Forelimb muscle (tissue), 1 donor: ENCODE results near the gene GABBR2. TPM values are rescaled to one million over a fixed set of nuclear protein-coding genes. Genes with fewer than 3 reads are reported as not detected.
A peak's percentile ranks its signal among the peaks of the same experiment; 100 is the strongest.
"Not testable (repeated sequence)": the region's sequence is repeated elsewhere in the genome, so short reads cannot be mapped to it uniquely, and the experiment has no call there.

ENCODE experiments used
- DNase-seq: peaks from one replicate; pipeline ENCODE4 v3.0.0-alpha.2; 2013; ENCODE audit warnings: low read depth
- polyA plus RNA-seq: library from polyadenylated mRNA; unstranded; fragments of 120-200 nt; gene quantifications from one replicate; pipeline ENCODE4 v1.2.1, GENCODE V29; 2013; ENCODE audit not compliant: insufficient read length

Gene GABBR2
- polyA plus RNA-seq, 1 donor, result 0.82 TPM

DNA sequence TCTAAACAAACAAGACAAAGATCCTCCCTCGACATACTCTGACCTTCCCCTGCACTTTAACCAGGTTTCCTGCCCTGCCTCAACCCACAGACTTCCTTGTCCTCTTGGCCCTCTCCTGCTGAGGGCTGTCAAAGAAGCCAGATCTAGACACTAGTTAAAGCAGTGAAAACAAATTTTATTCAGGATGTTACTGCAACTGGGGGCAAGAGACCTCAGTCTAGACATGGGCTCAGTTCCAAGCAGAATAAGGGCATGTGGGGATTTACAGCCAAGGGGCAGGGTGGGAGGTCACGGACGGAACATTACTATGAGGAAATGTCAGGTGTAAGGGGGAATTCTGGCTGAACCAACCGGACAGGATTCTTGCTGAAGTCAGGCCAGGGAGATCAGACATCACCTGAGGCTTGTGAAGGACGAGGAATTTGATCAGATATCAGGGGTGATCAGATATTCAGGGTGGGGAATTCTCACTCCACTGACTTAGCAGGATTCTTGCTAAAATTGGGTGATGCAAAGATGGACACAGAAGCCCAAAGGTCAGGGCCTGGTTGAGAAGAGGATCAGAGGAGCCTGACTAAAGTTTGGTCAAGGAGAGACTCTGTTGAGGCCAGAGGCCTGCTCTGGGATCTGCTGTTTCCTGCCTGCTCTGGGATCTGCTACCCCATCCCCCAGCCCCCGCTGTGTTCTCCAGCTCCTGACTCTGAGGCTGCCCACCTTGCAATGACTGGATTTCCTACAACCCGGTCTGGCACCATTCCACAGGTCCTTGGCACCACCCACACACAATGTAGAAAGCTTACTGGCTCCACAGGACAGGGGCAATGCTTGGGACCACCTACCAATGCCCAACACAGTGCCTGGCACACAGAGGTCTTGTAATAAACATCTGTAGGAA lies 21.5 kb downstream of the GABBR2 start:
- no peak for DNase-seq

GRCh38 chr9:98684816-98685215 lies 23.9 kb downstream of the GABBR2 start:
- DNase-seq, result not testable (repeated sequence)

DNA sequence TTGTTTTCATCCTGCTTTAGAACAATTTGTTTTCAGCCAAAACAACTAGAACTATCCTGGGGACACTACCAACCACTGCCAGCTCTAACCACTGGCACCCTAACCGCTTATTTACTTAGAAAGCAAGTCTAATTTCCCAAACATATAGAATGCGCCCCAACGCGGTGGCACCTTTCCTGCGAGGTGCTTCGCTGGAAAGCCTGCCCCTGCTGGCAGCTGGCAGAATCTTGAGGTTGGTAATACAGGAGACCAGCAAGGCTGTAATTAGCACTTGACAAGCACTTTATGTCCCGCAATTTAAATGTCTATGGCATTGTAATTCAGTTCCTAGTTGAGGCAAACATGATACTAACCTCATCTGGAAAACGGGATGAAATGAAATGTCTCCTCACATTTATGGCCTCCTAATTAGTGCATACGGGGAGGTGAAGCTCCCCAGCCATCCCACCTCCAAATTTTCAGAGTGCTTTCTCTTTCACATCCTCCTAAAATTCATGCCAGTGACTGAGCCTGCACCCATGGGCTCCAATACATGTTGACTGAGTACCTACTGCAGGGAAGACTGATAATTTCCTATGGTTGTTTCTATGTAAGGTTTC lies 30.4 kb downstream of the GABBR2 start:
- no peak for DNase-seq

- DNase-seq, result no peak
These were observed 35.1 kb downstream of the GABBR2 start for GRCh38 chr9:98673681-98674080.

DNA sequence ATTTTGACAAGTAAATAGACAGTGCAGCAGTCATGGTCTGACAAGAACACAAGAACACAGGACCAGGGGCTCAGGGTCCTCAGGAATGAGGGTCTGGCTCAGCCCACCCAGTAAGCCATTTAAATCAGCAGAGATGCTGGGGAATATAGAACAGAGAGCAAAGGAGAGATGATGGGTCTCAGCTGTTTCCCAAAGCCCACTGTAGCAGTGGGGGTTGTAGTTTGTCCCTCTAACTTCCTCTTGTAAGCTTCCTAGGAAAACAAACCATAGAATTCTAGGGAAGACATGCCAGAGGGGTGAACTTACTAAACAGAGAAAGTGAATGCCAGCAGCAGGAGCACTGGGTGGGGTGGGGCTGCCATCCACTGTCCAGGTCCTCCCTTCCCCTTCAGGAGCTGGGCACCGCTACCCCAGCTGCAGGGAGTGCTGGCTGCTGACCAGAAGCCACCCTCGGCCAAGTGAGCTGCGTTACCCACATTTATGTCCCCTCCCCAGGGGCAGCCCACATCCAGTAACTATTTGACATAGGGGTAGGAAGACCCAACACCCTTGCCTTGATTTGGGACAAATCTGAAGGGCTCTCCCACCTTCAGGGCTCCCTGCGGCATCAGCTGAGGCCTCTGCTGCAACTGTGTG lies 41.6 kb downstream of the GABBR2 start:
- DNase-seq, result no peak

DNA sequence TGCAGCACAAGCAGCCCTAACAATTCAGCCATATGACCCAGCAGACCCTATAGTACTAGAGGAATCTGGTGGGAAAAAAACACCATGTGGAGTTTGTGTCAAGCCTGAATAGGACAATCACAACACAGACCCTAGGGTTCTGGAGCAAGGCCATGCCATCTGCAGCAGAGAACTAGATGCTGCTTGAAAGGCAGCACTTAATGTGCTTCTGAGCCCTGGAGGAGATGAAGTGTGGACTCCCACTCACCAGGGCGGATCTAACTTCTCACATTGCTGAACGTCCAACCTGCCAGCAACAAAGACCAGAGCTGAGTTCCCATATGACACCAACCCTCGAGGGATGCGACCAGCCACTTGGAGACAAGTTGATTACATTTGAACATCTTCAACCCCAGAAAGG lies 43.2 kb downstream of the GABBR2 start:
- DNase-seq, result no peak

DNA sequence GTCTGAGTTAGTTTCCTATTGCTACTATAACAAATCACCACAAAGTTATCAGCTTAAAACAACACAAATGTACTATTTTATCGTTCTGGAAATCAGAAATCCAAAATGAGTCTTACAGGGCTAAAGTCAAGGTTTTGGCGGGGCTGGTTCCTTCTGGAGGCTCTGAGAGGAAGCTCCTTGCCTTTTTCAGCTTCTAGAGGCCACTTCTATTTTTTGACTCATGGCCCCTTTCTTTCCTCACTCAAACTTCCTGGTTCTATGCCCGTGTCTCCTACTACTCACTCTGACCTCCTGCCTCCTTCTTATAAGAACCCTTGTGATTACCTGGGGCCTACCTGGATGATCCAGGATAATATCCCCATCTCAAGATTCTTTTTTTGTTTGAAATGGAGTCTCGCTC lies 48.2 kb downstream of the GABBR2 start:
- no peak for DNase-seq

- DNase-seq, result peak; percentile 29
These were observed 49.8 kb downstream of the GABBR2 start for GRCh38 chr9:98658951-98659351.

- no peak for DNase-seq
These were observed 50.8 kb downstream of the GABBR2 start for GRCh38 chr9:98657897-98658296.

DNA sequence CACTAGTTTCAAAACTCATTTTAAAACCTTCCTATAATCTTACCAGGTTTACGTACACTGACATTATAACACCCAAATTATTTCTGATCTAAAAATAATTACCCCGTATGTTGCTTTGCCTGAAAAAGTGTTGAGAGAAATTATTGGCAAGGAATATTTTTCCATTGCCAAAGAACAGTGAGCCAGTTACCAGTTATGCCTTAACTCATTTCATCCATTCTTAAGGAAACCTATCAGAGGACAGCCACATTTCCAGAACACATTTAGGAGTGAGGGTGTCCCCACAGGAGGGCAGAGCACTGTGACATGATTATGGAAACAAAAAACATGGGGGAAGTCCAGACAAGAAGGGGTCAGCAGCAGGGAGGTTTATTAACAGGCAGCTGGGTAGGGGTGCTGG lies 52.2 kb downstream of the GABBR2 start:
- no peak for DNase-seq

- not testable (repeated sequence) for DNase-seq
These were observed 53.3 kb downstream of the GABBR2 start for GRCh38 chr9:98655428-98655827.

DNA sequence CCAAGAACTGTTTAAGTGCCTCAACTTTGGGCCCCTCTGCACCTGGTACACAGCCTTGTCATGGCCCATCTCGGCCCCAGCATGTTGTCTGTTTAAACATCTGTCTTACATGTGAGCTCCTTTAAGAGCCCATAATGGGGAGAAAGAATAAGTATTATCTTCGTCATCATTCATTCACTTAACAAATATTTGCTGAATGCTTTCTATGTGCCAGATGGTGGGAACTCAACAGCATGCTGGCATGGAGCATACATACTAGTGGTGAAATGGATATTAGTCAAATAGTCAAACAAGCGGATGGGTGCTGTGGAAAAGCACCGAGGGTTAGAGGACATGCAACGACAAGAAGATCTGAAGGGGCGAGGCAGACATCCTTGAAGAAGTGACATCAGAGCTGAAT lies 54.5 kb downstream of the GABBR2 start:
- DNase-seq, result no peak

- no peak for DNase-seq
These were observed 56.0 kb downstream of the GABBR2 start for GRCh38 chr9:98652741-98653140.

DNA sequence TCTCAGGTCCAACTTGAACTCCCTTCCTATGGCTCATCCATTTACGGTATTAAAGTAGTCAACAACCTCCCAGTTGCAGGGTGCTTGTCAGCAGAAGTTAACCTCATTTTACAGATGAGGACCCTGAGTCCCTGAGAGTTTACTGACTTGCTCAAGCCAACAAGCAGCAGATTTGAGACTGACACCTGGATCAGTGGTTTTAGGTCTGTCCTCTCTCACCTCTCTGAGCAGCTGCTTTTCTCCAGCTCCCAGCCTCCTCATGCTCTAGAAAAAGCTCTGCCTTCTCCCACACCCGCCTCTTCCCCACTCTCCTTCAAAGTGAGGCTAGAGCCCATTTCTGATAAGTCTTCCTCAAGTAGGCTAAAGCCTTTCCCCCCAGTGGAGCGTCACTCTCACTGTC lies 56.4 kb downstream of the GABBR2 start:
- DNase-seq, result no peak

- no peak for DNase-seq
These were observed 61.5 kb downstream of the GABBR2 start for GRCh38 chr9:98647236-98647635.

- DNase-seq, result no peak
These were observed 64.7 kb downstream of the GABBR2 start for GRCh38 chr9:98644011-98644410.

DNA sequence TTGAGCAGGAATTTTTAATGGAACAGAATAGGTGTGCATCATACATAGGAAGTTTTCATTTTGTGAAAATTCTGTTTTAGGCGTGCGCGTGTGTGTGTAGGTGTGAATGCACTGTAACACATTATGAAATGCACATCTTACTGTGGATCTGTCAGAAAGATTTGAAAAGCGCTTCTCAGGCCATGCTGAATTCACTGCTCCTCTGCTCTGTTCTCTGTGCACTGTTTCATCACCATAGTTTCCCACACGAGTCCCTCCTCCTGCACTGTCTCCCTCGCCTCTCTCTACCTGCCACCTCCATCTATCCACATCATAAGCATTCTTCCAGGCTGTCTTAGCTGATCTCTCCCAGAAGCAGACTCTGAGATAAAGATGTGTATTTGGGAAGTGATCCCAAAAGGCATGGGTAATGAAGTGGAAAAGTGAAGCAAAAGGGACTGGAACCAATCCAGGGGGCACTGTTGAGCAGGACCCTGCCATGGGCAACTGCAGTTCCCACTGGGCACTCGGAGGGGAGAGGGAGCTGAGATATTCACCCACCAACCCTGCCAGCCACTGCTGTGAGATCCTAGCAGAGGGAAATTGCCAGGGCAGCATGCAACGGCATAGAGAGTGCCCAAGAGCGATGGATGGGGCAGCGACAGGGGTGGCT lies 65.9 kb downstream of the GABBR2 start:
- DNase-seq, result no peak

DNA sequence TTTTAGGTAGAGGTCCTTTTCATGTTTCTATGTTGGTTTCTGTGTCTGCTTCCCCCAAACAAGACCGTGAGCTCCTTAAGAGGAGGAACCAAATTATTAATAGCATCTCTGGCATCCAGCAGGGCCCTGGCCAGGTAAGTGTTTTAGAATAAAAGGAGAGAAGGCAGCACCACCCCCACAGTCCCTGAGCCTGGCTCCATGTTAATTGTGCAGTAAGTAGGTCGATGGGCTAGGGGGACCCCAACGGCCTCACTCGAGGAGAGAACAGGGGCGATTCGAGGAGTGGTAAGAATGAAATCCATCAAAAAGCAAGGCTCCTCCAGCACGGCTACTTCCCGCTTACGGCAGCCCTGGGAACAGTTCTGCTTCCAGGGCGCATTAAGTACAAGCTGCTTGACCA lies 67.0 kb downstream of the GABBR2 start:
- no peak for DNase-seq

DNA sequence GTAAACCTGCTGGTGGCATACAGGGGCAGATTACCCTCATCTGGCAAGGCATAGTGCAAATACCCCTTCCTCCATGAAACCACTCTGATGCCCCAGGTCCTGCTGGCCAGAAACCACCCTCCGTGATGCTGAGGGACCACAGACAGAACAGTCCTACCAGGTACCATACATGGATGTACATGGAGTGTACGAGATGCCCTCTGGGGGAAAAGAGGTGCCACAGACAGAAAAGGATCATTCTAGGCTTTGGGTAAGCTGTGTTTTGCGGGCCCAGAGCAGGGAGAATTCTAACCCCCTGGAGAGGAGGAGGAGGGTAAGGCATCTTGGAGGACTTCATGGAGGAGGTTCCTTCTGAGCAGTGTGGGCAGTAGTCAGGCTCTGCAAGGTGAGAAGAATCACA lies 68.3 kb downstream of the GABBR2 start:
- DNase-seq, result no peak

- DNase-seq, result no peak
These were observed 69.6 kb downstream of the GABBR2 start for GRCh38 chr9:98639133-98639532.

- no peak for DNase-seq
These were observed 71.4 kb downstream of the GABBR2 start for GRCh38 chr9:98637381-98637780.

DNA sequence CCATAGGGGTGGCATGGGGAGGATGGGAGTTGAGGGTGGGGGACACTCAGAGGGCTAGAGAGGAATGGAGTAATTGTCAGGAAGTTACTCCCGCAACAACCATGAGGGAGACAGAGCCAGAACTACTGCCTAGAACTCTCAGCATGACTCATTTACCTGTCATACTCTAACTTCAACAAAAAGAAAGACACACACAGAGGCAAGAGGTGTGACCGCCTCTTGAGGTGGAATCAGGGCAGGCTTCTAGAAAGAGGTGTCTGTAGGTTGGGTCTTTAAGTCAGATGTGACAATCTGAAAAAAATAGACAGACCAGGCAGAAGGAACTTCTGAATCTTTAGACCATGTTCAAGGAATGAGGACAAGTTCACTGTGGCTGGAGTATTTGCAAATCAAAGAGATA lies 73.4 kb downstream of the GABBR2 start:
- no peak for DNase-seq
